Mucosa of descending colon (tissue), 3 donors: Measurements from ENCODE around the gene STRN4. TPM values are rescaled to one million over a fixed set of nuclear protein-coding genes. Genes with fewer than 3 reads are reported as not detected.

Experiments used
- ATAC-seq: fragments of 200-7000 bp; cut with Tn5 transposase; one replicate; pipeline ENCODE4 v1.9.1; 2020; ENCODE audit warnings: mild to moderate bottlenecking, moderate library complexity
- DNase-seq, 3 donors: peaks; one replicate each; pipeline ENCODE4 v3.0.0-alpha.2; 2020
- H3K36me3 ChIP-seq: fragments of 200-600 bp; one replicate; pipeline ENCODE4 v1.8.0; 2021; ENCODE audit warnings: low read depth, mild to moderate bottlenecking
- H3K4me1 ChIP-seq: fragments of 200-600 bp; one replicate; pipeline ENCODE4 v1.8.0; 2021; ENCODE audit warnings: low read depth, mild to moderate bottlenecking
- H3K4me3 ChIP-seq: fragments of 200-600 bp; one replicate; pipeline ENCODE4 v1.8.0; 2021; ENCODE audit warnings: mild to moderate bottlenecking
- H3K9me3 ChIP-seq: fragments of 200-600 bp; one replicate; pipeline ENCODE4 v1.8.0; 2021; ENCODE audit warnings: mild to moderate bottlenecking
- CTCF ChIP-seq: fragments of 200-600 bp; IDR thresholded peaks from one replicate; pipeline ENCODE4 v1.8.0; 2022; ENCODE audit warnings: antibody characterized with exemption, mild to moderate bottlenecking
- intact Hi-C, 2 donors: fragments of 100-400 bp; cut with DNase I in 1 of 2; cut with micrococcal nuclease in 1 of 2; formaldehyde crosslinking; loops; one replicate each; pipeline versions ENCODE4 v1.11.0 to v1.11.1; 2022; cut with DNase I, micrococcal nuclease
- total RNA-seq, 3 donors: library from RNA; stranded (reverse); fragmentation: NEBNext Ultra II Directional in 2 of 3; extraction: Animal tissue kit (Norgen Biotek cat#: 25700) in 2 of 3; gene quantifications; one replicate each; pipeline versions ENCODE4 v1.2.1 to v1.2.4, GENCODE V29; 2021 to 2023
- donor health status: DM: no; HTN: no; CAD: no; lungs with moderate emphysema.
- donor health status: DM: no; HTN: no; CAD: no.
- donor health status: DM: no; HTN: yes; CAD: no.

Gene STRN4
- total RNA-seq, 3 donors from 2014 or later, result 68.3 to 79.2 (median 73.7) TPM

GRCh38 chr19:46759817-46760333 is 13.6 kb upstream of the STRN4 start:
- H3K36me3 ChIP-seq, result no peaks in the 10 kb centered on the region
- DNase-seq, result no peak
- no peak for TF ChIP-seq CTCF
- H3K4me3 ChIP-seq, result no peak overlapping the region
- H3K9me3 ChIP-seq, result no peaks in the 10 kb centered on the region
- ATAC-seq, result no peak
- intact Hi-C loops, result no loop called here
- peaks cover 10% of the 10 kb centered on the region for H3K4me1 ChIP-seq

GRCh38 chr19:46759206-46759605 is 13.0 kb upstream of the STRN4 start:
- DNase-seq (no peak), ATAC-seq (no peak)
- no peak for TF ChIP-seq CTCF
- no peak overlapping the region for H3K4me3 ChIP-seq
- H3K36me3 ChIP-seq, result no peaks in the 10 kb centered on the region
- H3K4me1 ChIP-seq, result peaks cover 10% of the 10 kb centered on the region
- intact Hi-C loops, result no loop called here
- H3K9me3 ChIP-seq, result no peaks in the 10 kb centered on the region

- intact Hi-C loops, result loop anchor here (2.0 kb wide), 2 partner anchors 82 to 84 kb away; no protein-coding TSS in a partner anchor
- DNase-seq (peak in 2 of 3 donors; percentile 41 to 60), ATAC-seq (no peak)
- Histone ChIP-seq H3K9me3 (no peaks in the 10 kb centered on the region), H3K4me1 (peaks cover 3% of the 10 kb centered on the region), H3K36me3 (no peaks in the 10 kb centered on the region), H3K4me3 (no peak overlapping the region)
- TF ChIP-seq CTCF, result no peak
Measured at GRCh38 chr19:46756544-46756888, 10.3 kb upstream of the STRN4 start.

GRCh38 chr19:46755853-46756543 is 9.7 kb upstream of the STRN4 start:
- Histone ChIP-seq H3K4me1 (no peaks in the 10 kb centered on the region), H3K36me3 (no peaks in the 10 kb centered on the region), H3K9me3 (no peaks in the 10 kb centered on the region), H3K4me3 (no peak overlapping the region)
- DNase-seq (no peak), ATAC-seq (no peak)
- intact Hi-C loops, result loop anchor here (2.0 kb wide), 2 partner anchors 83 to 85 kb away; no protein-coding TSS in a partner anchor
- no peak for TF ChIP-seq CTCF

GRCh38 chr19:46755077-46755852 is 9.0 kb upstream of the STRN4 start:
- Histone ChIP-seq H3K36me3 (no peaks in the 10 kb centered on the region), H3K9me3 (no peaks in the 10 kb centered on the region), H3K4me3 (no peak overlapping the region), H3K4me1 (no peaks in the 10 kb centered on the region)
- peak in 1 of 3 donors; percentile 60 for DNase-seq
- no peak for ATAC-seq
- no peak for TF ChIP-seq CTCF
- intact Hi-C loops, result no loop called here
